PFSK-1 (cell line): ENCODE measurements around the gene KNL1.

Source experiments
- POLR2AphosphoS5 ChIP-seq: IDR thresholded peaks from 2 replicates; pipeline ENCODE4 v1.6.1; 2012; ENCODE audit warnings: low read depth, mild to moderate bottlenecking, control low read depth, low read length, moderate library complexity
- SIN3A ChIP-seq: IDR thresholded peaks from 2 replicates; pipeline ENCODE4 v1.6.1; 2012; ENCODE audit warnings: mild to moderate bottlenecking, low read length, moderate library complexity, borderline replicate concordance; ENCODE audit not compliant: insufficient read depth
- TAF1 ChIP-seq: IDR thresholded peaks from 2 replicates; pipeline ENCODE4 v1.6.1; 2012; ENCODE audit warnings: low read length, control low read depth, borderline replicate concordance; ENCODE audit not compliant: insufficient read depth
- TF ChIP-seq, protein P1 (sequence below), 2 experiments: IDR thresholded peaks; 2 replicates each; pipeline versions ENCODE4 v1.6.1 to v1.8.0; 2011 to 2012; ENCODE audit warnings: low read depth in 2 of 2, low read length in 2 of 2, control low read depth in 1 of 2, inconsistent platforms in 1 of 2, mild to moderate bottlenecking in 1 of 2, moderate library complexity in 1 of 2; ENCODE audit not compliant: insufficient read depth in 1 of 2

- no peak for TF ChIP-seq POLR2AphosphoS5
- TF ChIP-seq TAF1, result no peak
- no peak for TF ChIP-seq SIN3A
- TF ChIP-seq, protein P1, sequence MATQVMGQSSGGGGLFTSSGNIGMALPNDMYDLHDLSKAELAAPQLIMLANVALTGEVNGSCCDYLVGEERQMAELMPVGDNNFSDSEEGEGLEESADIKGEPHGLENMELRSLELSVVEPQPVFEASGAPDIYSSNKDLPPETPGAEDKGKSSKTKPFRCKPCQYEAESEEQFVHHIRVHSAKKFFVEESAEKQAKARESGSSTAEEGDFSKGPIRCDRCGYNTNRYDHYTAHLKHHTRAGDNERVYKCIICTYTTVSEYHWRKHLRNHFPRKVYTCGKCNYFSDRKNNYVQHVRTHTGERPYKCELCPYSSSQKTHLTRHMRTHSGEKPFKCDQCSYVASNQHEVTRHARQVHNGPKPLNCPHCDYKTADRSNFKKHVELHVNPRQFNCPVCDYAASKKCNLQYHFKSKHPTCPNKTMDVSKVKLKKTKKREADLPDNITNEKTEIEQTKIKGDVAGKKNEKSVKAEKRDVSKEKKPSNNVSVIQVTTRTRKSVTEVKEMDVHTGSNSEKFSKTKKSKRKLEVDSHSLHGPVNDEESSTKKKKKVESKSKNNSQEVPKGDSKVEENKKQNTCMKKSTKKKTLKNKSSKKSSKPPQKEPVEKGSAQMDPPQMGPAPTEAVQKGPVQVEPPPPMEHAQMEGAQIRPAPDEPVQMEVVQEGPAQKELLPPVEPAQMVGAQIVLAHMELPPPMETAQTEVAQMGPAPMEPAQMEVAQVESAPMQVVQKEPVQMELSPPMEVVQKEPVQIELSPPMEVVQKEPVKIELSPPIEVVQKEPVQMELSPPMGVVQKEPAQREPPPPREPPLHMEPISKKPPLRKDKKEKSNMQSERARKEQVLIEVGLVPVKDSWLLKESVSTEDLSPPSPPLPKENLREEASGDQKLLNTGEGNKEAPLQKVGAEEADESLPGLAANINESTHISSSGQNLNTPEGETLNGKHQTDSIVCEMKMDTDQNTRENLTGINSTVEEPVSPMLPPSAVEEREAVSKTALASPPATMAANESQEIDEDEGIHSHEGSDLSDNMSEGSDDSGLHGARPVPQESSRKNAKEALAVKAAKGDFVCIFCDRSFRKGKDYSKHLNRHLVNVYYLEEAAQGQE (IDR thresholded peaks at IDR 0.05; ENCODE audit: insufficient read depth in 1 of 2, low read depth in 2 of 2, low read length in 2 of 2), result no peak
Observed at GRCh38 chr15:40691737-40692136, 97.7 kb downstream of the KNL1 start.
